ENCODE results near the gene PLPP4.

Gene PLPP4

GRCh38 chr10:120485946-120486345 is 28.9 kb downstream of the PLPP4 start:
- H3K9me3 ChIP-seq (ENCODE audit: insufficient read depth, low read length), result no peaks in the 10 kb centered on the region
- TF ChIP-seq CTCF (IDR thresholded peaks at IDR 0.05; ENCODE audit: insufficient read depth, low read length, poor library complexity, severe bottlenecking), result no peak
- TF ChIP-seq EZH2phosphoT487 (conservative IDR thresholded peaks at IDR 0.05; ENCODE audit: low read length), result no peak
- H3K9me2 ChIP-seq (replicated peaks; ENCODE audit: insufficient read depth, low read length), result no peaks in the 10 kb centered on the region
- H3K9ac ChIP-seq (ENCODE audit: low read length), result no peak overlapping the region
- no peaks in the 10 kb centered on the region for H4K20me1 ChIP-seq (ENCODE audit: low read depth, low read length)
- H3K4me2 ChIP-seq (ENCODE audit: low read depth, low read length, poor library complexity, severe bottlenecking), result no peak overlapping the region
- H2AFZ ChIP-seq (ENCODE audit: low read depth, low read length, severe bottlenecking), result no peak overlapping the region
- H3K27me3 ChIP-seq (ENCODE audit: low read length), result no peaks in the 10 kb centered on the region
- no peaks in the 10 kb centered on the region for H3K36me3 ChIP-seq (ENCODE audit: low read length)
- no peak overlapping the region for H3K27ac ChIP-seq (ENCODE audit: low read depth, low read length)
- no peak overlapping the region for H3K4me3 ChIP-seq (ENCODE audit: insufficient read depth, low read length, poor library complexity, severe bottlenecking)
- no peaks in the 10 kb centered on the region for H3F3A ChIP-seq (ENCODE audit: insufficient read depth)
- no peaks in the 10 kb centered on the region for H3K79me2 ChIP-seq (ENCODE audit: insufficient read depth, low read length)

- H3K27ac ChIP-seq (ENCODE audit: low read depth, low read length), result no peak overlapping the region
- TF ChIP-seq CTCF (IDR thresholded peaks at IDR 0.05; ENCODE audit: insufficient read depth, low read length, poor library complexity, severe bottlenecking), result no peak
- TF ChIP-seq EZH2phosphoT487 (conservative IDR thresholded peaks at IDR 0.05; ENCODE audit: low read length), result no peak
- no peaks in the 10 kb centered on the region for H3F3A ChIP-seq (ENCODE audit: insufficient read depth)
- H2AFZ ChIP-seq (ENCODE audit: low read depth, low read length, severe bottlenecking), result no peak overlapping the region
- H3K4me2 ChIP-seq (ENCODE audit: low read depth, low read length, poor library complexity, severe bottlenecking), result no peak overlapping the region
- no peaks in the 10 kb centered on the region for H4K20me1 ChIP-seq (ENCODE audit: low read depth, low read length)
- H3K79me2 ChIP-seq (ENCODE audit: insufficient read depth, low read length), result no peaks in the 10 kb centered on the region
- H3K9me3 ChIP-seq (ENCODE audit: insufficient read depth, low read length), result no peaks in the 10 kb centered on the region
- no peaks in the 10 kb centered on the region for H3K9me2 ChIP-seq (replicated peaks; ENCODE audit: insufficient read depth, low read length)
- no peak overlapping the region for H3K4me3 ChIP-seq (ENCODE audit: insufficient read depth, low read length, poor library complexity, severe bottlenecking)
- no peaks in the 10 kb centered on the region for H3K36me3 ChIP-seq (ENCODE audit: low read length)
- no peaks in the 10 kb centered on the region for H3K27me3 ChIP-seq (ENCODE audit: low read length)
- no peak overlapping the region for H3K9ac ChIP-seq (ENCODE audit: low read length)
Measured at GRCh38 chr10:120486671-120487205, 29.7 kb downstream of the PLPP4 start.

GRCh38 chr10:120490288-120490687 is 33.3 kb downstream of the PLPP4 start:
- H3K79me2 ChIP-seq (ENCODE audit: insufficient read depth, low read length), result no peaks in the 10 kb centered on the region
- no peaks in the 10 kb centered on the region for H3K27me3 ChIP-seq (ENCODE audit: low read length)
- TF ChIP-seq EZH2phosphoT487 (conservative IDR thresholded peaks at IDR 0.05; ENCODE audit: low read length), result no peak
- TF ChIP-seq CTCF (IDR thresholded peaks at IDR 0.05; ENCODE audit: insufficient read depth, low read length, poor library complexity, severe bottlenecking), result no peak
- no peaks in the 10 kb centered on the region for H3K9me3 ChIP-seq (ENCODE audit: insufficient read depth, low read length)
- H3K9me2 ChIP-seq (replicated peaks; ENCODE audit: insufficient read depth, low read length), result no peaks in the 10 kb centered on the region
- no peaks in the 10 kb centered on the region for H4K20me1 ChIP-seq (ENCODE audit: low read depth, low read length)
- H3K36me3 ChIP-seq (ENCODE audit: low read length), result no peaks in the 10 kb centered on the region
- H3K27ac ChIP-seq (ENCODE audit: low read depth, low read length), result no peak overlapping the region
- H2AFZ ChIP-seq (ENCODE audit: low read depth, low read length, severe bottlenecking), result no peak overlapping the region
- H3K4me3 ChIP-seq (ENCODE audit: insufficient read depth, low read length, poor library complexity, severe bottlenecking), result no peak overlapping the region
- H3K9ac ChIP-seq (ENCODE audit: low read length), result no peak overlapping the region
- H3K4me2 ChIP-seq (ENCODE audit: low read depth, low read length, poor library complexity, severe bottlenecking), result no peak overlapping the region
- no peaks in the 10 kb centered on the region for H3F3A ChIP-seq (ENCODE audit: insufficient read depth)

All from SU-DHL-6 (cell line).